ENCODE measurements around the gene C4BPA. TPM values are rescaled to one million over a fixed set of nuclear protein-coding genes. Genes with fewer than 3 reads are reported as not detected.

C4BPA gene
- total and polyA plus RNA-seq, 10 of the 15 experiments (the other 5 are each of a cell fraction or from before 2014, with no cell fraction given) = 0.31 TPM; not detected in 9

DNA sequence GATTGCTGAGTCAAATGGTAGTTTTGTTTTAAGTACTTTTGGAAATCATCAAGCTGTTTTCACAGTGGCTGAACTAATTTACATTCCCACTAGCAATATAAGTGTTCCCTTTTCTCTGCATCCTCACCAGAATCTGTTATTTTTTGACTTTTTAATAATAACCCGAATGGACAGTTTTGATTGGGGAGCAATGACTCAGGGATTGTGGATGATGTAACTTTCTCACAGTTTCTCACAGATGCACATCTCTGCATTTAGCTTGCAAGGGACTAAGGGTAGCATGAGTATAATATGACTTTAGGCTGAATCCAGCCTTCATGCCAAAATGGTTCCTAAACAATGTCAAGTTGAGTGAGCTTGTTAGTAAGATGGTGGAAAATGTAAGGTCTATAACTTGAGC lies 90.2 kb downstream of the C4BPA start:
- Histone ChIP-seq H3K27ac (ENCODE audit: control insufficient read depth, insufficient read depth) (no peak overlapping the region), H3K36me3 (ENCODE audit: control insufficient read depth in 2 of 2, insufficient read depth in 2 of 2, low read length in 1 of 2) (no peaks in the 10 kb centered on the region), H3K4me1 (ENCODE audit: control insufficient read depth, insufficient read depth, low read length) (no peaks in the 10 kb centered on the region), H3K4me3 (no peak overlapping the region), H3K27me3 (replicated peaks in 1 of 2; ENCODE audit: control insufficient read depth in 2 of 2, insufficient read depth in 2 of 2, low read length in 1 of 2) (no peaks in the 10 kb centered on the region), H4K20me1 (ENCODE audit: control insufficient read depth, insufficient read depth) (no peaks in the 10 kb centered on the region), H3K9ac (ENCODE audit: control insufficient read depth, insufficient read depth, low read length) (no peak overlapping the region), H3K79me2 (ENCODE audit: control insufficient read depth, insufficient read depth, low read length) (no peaks in the 10 kb centered on the region), H3K9me3 (replicated peaks; ENCODE audit: control insufficient read depth, insufficient read depth, low read length) (no peaks in the 10 kb centered on the region; the same call in 2 of the 3 replicates), H3K4me2 (ENCODE audit: control insufficient read depth, insufficient read depth) (no peak overlapping the region), H2AFZ (ENCODE audit: control insufficient read depth, low read depth, low read length) (no peak overlapping the region)
- in situ Hi-C loops (cut with MboI) = no loop called here
- ATAC-seq (no peak), FAIRE-seq (no peak), DNase-seq (ENCODE audit: low read depth, low spot score) (no peak)
- intact Hi-C loops (cut with micrococcal nuclease; ENCODE audit: unreplicated experiment) = no loop called here
- POLR2A ChIA-PET = no interaction called here
- TF ChIP-seq PML (IDR thresholded peaks at IDR 0.05; ENCODE audit: low read length) = no peak
- no peak for TF ChIP-seq SMAD5 (IDR thresholded peaks at IDR 0.05; ENCODE audit: low read depth)
- TF ChIP-seq NKRF (conservative IDR thresholded peaks at IDR 0.05) = no peak
- TF ChIP-seq POLR2A (IDR thresholded peaks at IDR 0.05; ENCODE audit: low read depth, low read length) = no peak
- TF ChIP-seq NR2C2 (IDR thresholded peaks at IDR 0.05; ENCODE audit: borderline replicate concordance, control insufficient read depth, insufficient read length, low read depth) = no peak
- no peak for TF ChIP-seq BRCA1 (IDR thresholded peaks at IDR 0.05; ENCODE audit: low read depth, low read length)
- SMC1A ChIA-PET (ENCODE audit: uncharacterized antibody, unreplicated experiment) = no interaction called here
- RAD21 ChIA-PET (ENCODE audit: unreplicated experiment) = no interaction called here
- no TSS peak for BruUV-seq (replicated peaks)
- CTCF ChIA-PET = no interaction called here
- 0% methylated on average over 1 of the region's 1 CpG for WGBS (ENCODE audit: insufficient coverage, insufficient replicate concordance, low lambda C conversion rate, missing lambda C conversion rate)

Small RNA genes within 50 kb of the gene (small RNA-seq; reads per million reads assigned to genes)
- not detected for gene AL445493.1

Other genes starting within 250 kb of the C4BPA start
Only the 7 nearest of the 10 such genes appear.
- 112 and 125 TPM in 2 replicates for gene FCMR, start 182.3 kb upstream of the C4BPA start, total RNA-seq (2014; rRNA removed)
- 95.3 and 97.0 TPM in 2 replicates for gene FCMR, start 182.3 kb upstream of the C4BPA start, total RNA-seq (2014; rRNA removed; fragmentation: Illumina TruSeq; extraction: Trizol)
- gene FCMR, start 182.3 kb upstream of the C4BPA start, total RNA-seq (2021) = 191 and 207 TPM in 2 replicates
- 110 and 200 TPM in 2 replicates for gene FCMR, start 182.3 kb upstream of the C4BPA start, polyA plus RNA-seq (2011; rRNA removed)
- 245 and 297 TPM in 2 replicates for gene FCMR, start 182.3 kb upstream of the C4BPA start, polyA plus RNA-seq (2014; fragmentation: Illumina TruSeq; extraction: Trizol)
- gene FCMR, start 182.3 kb upstream of the C4BPA start, polyA plus RNA-seq (2014; fragmentation: Nextera tagmentation; extraction: Ambion mirVana) = 10 to 100 TPM; 79.7 to 81.7 TPM
- gene FCMR, start 182.3 kb upstream of the C4BPA start, polyA plus RNA-seq (2014; rRNA removed) = 155 and 157 TPM in 2 replicates
- 100 to 1,000 TPM; 107 to 120 TPM for gene FCMR, start 182.3 kb upstream of the C4BPA start, polyA plus RNA-seq (2016; fragmentation: Nextera tagmentation; extraction: Ambion mirVana)
- 1.6 and 1.8 TPM in 2 replicates for gene PIGR, start 157.8 kb upstream of the C4BPA start, total RNA-seq (2014; rRNA removed)
- gene PIGR, start 157.8 kb upstream of the C4BPA start, total RNA-seq (2014; rRNA removed; fragmentation: Illumina TruSeq; extraction: Trizol) = 7.6 and 7.9 TPM in 2 replicates
- 4.7 and 5.0 TPM in 2 replicates for gene PIGR, start 157.8 kb upstream of the C4BPA start, total RNA-seq (2021)
- 1.7 and 1.8 TPM in 2 replicates for gene PIGR, start 157.8 kb upstream of the C4BPA start, polyA plus RNA-seq (2011; rRNA removed)
- 4.1 and 14.3 TPM in 2 replicates for gene PIGR, start 157.8 kb upstream of the C4BPA start, polyA plus RNA-seq (2014; fragmentation: Illumina TruSeq; extraction: Trizol)
- gene PIGR, start 157.8 kb upstream of the C4BPA start, polyA plus RNA-seq (2014; fragmentation: Nextera tagmentation; extraction: Ambion mirVana) = 1 to 10 TPM; 1.1 to 2.0 TPM
- gene PIGR, start 157.8 kb upstream of the C4BPA start, polyA plus RNA-seq (2014; rRNA removed) = 1.7 and 2.4 TPM in 2 replicates
- 1 to 10 TPM in 1 of 2 experiments, under 1 TPM in 1; 0.96 to 1.2 TPM for gene PIGR, start 157.8 kb upstream of the C4BPA start, polyA plus RNA-seq (2016; fragmentation: Nextera tagmentation; extraction: Ambion mirVana)
- gene FCAMR, start 133.8 kb upstream of the C4BPA start, total RNA-seq (2014; rRNA removed) = 0.06 and 0.16 TPM in 2 replicates
- 0.04 and 0.14 TPM in 2 replicates for gene FCAMR, start 133.8 kb upstream of the C4BPA start, total RNA-seq (2014; rRNA removed; fragmentation: Illumina TruSeq; extraction: Trizol)
- not detected in 2 replicates for gene FCAMR, start 133.8 kb upstream of the C4BPA start, total RNA-seq (2021)
- gene FCAMR, start 133.8 kb upstream of the C4BPA start, polyA plus RNA-seq (2011; rRNA removed) = 0.08 TPM in 1 of 2 replicates, not detected in the other
- 0.04 and 0.11 TPM in 2 replicates for gene FCAMR, start 133.8 kb upstream of the C4BPA start, polyA plus RNA-seq (2014; fragmentation: Illumina TruSeq; extraction: Trizol)
- gene FCAMR, start 133.8 kb upstream of the C4BPA start, polyA plus RNA-seq (2014; fragmentation: Nextera tagmentation; extraction: Ambion mirVana) = under 1 TPM in 1 of 2 experiments, not detected in 1; 0.05 TPM
- 0.15 and 0.16 TPM in 2 replicates for gene FCAMR, start 133.8 kb upstream of the C4BPA start, polyA plus RNA-seq (2014; rRNA removed)
- gene FCAMR, start 133.8 kb upstream of the C4BPA start, polyA plus RNA-seq (2016; fragmentation: Nextera tagmentation; extraction: Ambion mirVana) = under 1 TPM in 1 of 2 experiments, not detected in 1; 0.14 TPM
- not detected in 2 replicates for gene C1orf116, start 71.5 kb upstream of the C4BPA start, total RNA-seq (2014; rRNA removed)
- gene C1orf116, start 71.5 kb upstream of the C4BPA start, total RNA-seq (2014; rRNA removed; fragmentation: Illumina TruSeq; extraction: Trizol) = not detected in 2 replicates
- gene C1orf116, start 71.5 kb upstream of the C4BPA start, total RNA-seq (2021) = 0.03 and 0.08 TPM in 2 replicates
- 0.01 TPM in 1 of 2 replicates, not detected in the other for gene C1orf116, start 71.5 kb upstream of the C4BPA start, polyA plus RNA-seq (2011; rRNA removed)
- not detected in 2 replicates for gene C1orf116, start 71.5 kb upstream of the C4BPA start, polyA plus RNA-seq (2014; fragmentation: Illumina TruSeq; extraction: Trizol)
- not detected for gene C1orf116, start 71.5 kb upstream of the C4BPA start, polyA plus RNA-seq (2014; fragmentation: Nextera tagmentation; extraction: Ambion mirVana)
- not detected in 2 replicates for gene C1orf116, start 71.5 kb upstream of the C4BPA start, polyA plus RNA-seq (2014; rRNA removed)
- gene C1orf116, start 71.5 kb upstream of the C4BPA start, polyA plus RNA-seq (2016; fragmentation: Nextera tagmentation; extraction: Ambion mirVana) = not detected
- 7.7 and 9.5 TPM in 2 replicates for gene YOD1, start 53.0 kb upstream of the C4BPA start, total RNA-seq (2014; rRNA removed)
- gene YOD1, start 53.0 kb upstream of the C4BPA start, total RNA-seq (2014; rRNA removed; fragmentation: Illumina TruSeq; extraction: Trizol) = 7.9 TPM in 2 replicates
- 6.9 and 7.1 TPM in 2 replicates for gene YOD1, start 53.0 kb upstream of the C4BPA start, total RNA-seq (2021)
- gene YOD1, start 53.0 kb upstream of the C4BPA start, polyA plus RNA-seq (2011; rRNA removed) = 4.4 and 5.6 TPM in 2 replicates
- gene YOD1, start 53.0 kb upstream of the C4BPA start, polyA plus RNA-seq (2014; fragmentation: Illumina TruSeq; extraction: Trizol) = 6.6 and 7.9 TPM in 2 replicates
- 1 to 10 TPM; 2.1 to 2.2 TPM for gene YOD1, start 53.0 kb upstream of the C4BPA start, polyA plus RNA-seq (2014; fragmentation: Nextera tagmentation; extraction: Ambion mirVana)
- 3.3 and 4.0 TPM in 2 replicates for gene YOD1, start 53.0 kb upstream of the C4BPA start, polyA plus RNA-seq (2014; rRNA removed)
- 1 to 10 TPM; 4.9 to 5.1 TPM for gene YOD1, start 53.0 kb upstream of the C4BPA start, polyA plus RNA-seq (2016; fragmentation: Nextera tagmentation; extraction: Ambion mirVana)
- 1.1 and 1.2 TPM in 2 replicates for gene PFKFB2, start 51.0 kb upstream of the C4BPA start, total RNA-seq (2014; rRNA removed)
- gene PFKFB2, start 51.0 kb upstream of the C4BPA start, total RNA-seq (2014; rRNA removed; fragmentation: Illumina TruSeq; extraction: Trizol) = 1.1 and 1.3 TPM in 2 replicates
- 0.95 and 1.9 TPM in 2 replicates for gene PFKFB2, start 51.0 kb upstream of the C4BPA start, total RNA-seq (2021)
- gene PFKFB2, start 51.0 kb upstream of the C4BPA start, polyA plus RNA-seq (2011; rRNA removed) = 1.3 and 1.6 TPM in 2 replicates
- 0.62 and 1.1 TPM in 2 replicates for gene PFKFB2, start 51.0 kb upstream of the C4BPA start, polyA plus RNA-seq (2014; fragmentation: Illumina TruSeq; extraction: Trizol)
- gene PFKFB2, start 51.0 kb upstream of the C4BPA start, polyA plus RNA-seq (2014; fragmentation: Nextera tagmentation; extraction: Ambion mirVana) = under 1 TPM; 0.40 to 0.47 TPM
- 0.44 and 1.2 TPM in 2 replicates for gene PFKFB2, start 51.0 kb upstream of the C4BPA start, polyA plus RNA-seq (2014; rRNA removed)
- under 1 TPM; 0.43 to 0.63 TPM for gene PFKFB2, start 51.0 kb upstream of the C4BPA start, polyA plus RNA-seq (2016; fragmentation: Nextera tagmentation; extraction: Ambion mirVana)
- gene C4BPB, start 15.4 kb upstream of the C4BPA start, total RNA-seq (2014; rRNA removed) = 0.11 TPM in 1 of 2 replicates, not detected in the other
- gene C4BPB, start 15.4 kb upstream of the C4BPA start, total RNA-seq (2014; rRNA removed; fragmentation: Illumina TruSeq; extraction: Trizol) = 0.31 and 0.46 TPM in 2 replicates
- 0.40 and 0.54 TPM in 2 replicates for gene C4BPB, start 15.4 kb upstream of the C4BPA start, total RNA-seq (2021)
- gene C4BPB, start 15.4 kb upstream of the C4BPA start, polyA plus RNA-seq (2011; rRNA removed) = 0.53 and 0.92 TPM in 2 replicates
- gene C4BPB, start 15.4 kb upstream of the C4BPA start, polyA plus RNA-seq (2014; fragmentation: Illumina TruSeq; extraction: Trizol) = 0.41 TPM in 1 of 2 replicates, not detected in the other
- under 1 TPM; 0.44 to 0.84 TPM for gene C4BPB, start 15.4 kb upstream of the C4BPA start, polyA plus RNA-seq (2014; fragmentation: Nextera tagmentation; extraction: Ambion mirVana)
- gene C4BPB, start 15.4 kb upstream of the C4BPA start, polyA plus RNA-seq (2014; rRNA removed) = 0.19 and 1.2 TPM in 2 replicates
- under 1 TPM; 0.31 to 0.69 TPM for gene C4BPB, start 15.4 kb upstream of the C4BPA start, polyA plus RNA-seq (2016; fragmentation: Nextera tagmentation; extraction: Ambion mirVana)